SW 1271 (cell line): ENCODE measurements around the gene RANBP3L.

ENCODE experiments used
- DNase-seq, 2 experiments: peaks; one replicate each; lab custom pipeline; 2025; lab: John Stamatoyannopoulos, UW

The RANBP3L gene

DNA sequence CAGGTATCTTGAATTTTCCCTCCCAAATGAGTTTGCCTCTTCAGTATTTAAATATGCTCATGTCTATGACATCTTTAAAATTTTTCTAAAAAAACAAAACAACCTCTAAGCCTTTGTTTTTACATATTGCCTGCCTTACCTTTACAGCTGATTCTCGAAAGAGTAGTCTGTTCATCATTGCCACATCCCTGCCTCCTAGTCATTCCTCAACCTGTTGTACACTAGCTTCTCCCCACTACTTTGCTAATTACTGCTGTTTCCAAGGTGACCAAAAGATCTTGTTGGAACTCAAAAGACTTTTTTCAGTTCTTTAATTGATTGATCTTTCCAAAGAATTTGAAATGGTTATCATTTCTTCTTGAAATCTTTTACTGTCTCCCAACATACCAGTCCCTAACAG, 58.0 kb downstream of the RANBP3L start:
- no peak for DNase-seq

DNA sequence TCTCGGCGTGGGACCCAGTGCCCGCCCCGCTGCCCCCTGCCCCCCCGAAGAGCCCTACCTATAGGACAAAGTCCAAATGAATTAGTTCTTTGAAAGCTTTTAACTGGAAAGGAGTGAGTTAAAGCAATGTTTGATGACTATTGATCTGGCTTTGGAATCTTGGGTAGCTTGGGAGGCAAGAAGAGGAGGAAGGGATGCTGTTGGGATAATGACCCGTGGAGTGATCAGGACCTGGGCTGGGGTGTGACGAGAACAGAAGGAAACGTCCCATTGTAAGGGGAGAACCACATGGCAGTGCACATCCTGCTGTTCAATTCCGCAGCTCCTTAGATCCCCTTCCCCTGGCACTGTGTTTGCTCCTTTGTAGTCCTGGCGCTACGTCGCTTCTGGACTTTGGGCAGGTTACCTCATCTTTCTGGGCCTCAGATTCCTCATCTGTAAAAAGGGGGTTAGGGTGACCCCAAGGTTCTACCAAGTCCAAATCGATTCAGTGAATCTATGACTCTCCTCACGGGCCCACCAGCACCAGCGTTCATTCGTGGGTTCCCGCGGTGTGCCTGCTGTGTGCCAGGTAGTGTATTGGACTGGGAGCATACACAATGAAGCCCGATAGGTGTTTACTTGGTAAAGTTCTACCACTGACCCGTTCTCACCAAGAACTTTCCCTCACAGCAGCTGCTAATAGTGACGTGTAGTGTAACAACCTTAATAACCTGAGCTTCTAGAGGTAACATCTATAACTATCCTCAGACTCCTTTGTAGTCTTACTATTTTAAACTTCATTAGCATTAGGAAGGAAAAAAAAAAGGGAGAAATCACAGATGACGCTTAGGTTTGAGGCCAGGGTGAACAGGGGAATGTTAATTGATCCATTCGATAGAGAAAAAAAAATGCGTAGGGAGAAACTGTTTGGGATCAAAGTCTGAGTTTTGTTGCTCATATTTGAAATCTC, 58.9 kb downstream of the RANBP3L start:
- DNase-seq = no peak

DNA sequence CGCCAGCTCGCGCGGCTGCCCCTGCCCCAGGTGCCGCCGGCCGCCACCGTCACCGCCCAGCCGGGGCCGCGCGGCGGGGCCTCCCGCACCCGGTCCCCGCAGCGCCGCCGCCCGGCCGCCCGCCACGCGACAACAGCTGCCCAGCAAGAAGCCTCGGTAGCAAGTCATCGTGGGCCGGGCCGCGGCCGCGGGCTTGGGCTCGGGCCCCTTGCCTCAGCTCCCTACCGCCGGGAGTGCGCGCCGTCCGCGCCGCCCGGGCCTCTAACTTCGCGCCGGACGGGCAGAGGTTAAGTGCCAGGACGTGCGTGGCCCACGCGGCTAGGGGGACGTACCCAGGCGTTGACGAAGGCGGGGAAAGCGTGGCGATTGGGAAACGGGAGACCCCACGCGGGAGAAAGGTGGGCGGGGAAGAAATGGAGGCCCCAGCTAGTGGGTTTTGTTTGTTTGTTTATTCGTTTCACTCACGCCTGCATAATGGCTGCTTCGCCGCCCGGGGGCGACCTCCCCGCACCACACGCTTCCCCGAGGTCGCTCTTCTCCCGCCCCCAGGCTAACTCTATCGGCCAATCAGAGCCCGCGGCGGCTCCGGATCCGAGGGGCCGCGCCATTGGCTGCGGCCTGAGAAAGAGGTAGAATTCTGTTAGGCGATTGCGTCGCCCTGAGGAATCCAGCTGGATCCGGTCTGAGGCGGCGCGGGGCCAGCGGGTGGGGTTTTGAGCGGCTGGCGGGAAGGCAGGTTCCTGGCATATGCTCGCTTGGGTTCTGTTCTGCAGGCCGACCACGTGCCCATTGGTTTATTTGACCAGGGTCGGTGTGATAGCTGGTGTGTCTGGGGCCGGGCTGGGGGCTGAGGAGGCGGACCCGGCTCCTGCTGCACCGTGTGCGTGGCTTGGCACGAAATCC, 59.8 kb downstream of the RANBP3L start, which contains the start of gene NADK2:
Gene NADK2 (minus strand): TSS at position 295 of the 903 bp plus-strand sequence. CDS start 127 bp downstream, at position 168.
- peak; percentile 99 for DNase-seq

DNA sequence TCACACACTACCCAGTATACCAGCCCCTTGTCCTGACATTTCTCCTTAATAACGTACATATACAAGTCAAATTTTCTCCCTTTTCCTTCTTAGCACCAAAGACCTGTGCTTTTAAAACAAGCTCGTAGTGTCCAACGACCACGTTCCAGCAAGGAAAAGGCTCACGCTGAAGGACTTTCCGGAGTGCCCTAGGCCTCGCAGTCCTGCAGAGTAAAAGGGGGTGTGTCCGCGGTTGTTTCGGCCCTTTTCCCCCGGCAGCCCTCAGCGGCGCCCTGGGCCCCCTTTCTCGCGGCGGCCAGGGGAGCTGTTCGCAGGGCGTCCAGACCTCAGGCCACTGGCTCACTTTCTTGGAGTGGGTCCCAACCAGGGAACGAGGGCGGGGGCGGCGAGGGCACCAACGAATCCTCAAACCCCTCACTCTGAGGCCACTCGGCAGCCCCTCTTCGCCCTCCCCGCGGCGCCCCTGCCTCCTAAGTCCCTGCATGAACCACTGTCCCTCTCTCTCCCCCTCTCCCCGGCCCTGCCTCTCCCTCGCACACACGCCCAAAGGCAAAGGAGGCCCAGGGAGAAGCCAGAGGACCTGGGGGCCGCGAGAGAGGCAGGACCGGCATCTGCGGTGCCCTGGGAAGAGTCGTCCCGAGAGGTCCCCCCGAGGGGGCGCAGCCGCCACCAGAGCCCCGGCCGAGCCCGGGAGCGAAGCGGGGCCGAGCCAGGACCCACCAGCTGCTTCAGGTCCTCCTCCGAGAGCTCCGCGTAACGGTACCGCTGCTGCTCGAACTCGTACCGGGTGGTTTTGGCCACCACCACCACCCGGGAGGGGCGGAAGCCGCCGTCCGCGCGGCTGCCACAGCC, 60.7 kb downstream of the RANBP3L start:
- DNase-seq = peak; percentile 50 to 69

DNA sequence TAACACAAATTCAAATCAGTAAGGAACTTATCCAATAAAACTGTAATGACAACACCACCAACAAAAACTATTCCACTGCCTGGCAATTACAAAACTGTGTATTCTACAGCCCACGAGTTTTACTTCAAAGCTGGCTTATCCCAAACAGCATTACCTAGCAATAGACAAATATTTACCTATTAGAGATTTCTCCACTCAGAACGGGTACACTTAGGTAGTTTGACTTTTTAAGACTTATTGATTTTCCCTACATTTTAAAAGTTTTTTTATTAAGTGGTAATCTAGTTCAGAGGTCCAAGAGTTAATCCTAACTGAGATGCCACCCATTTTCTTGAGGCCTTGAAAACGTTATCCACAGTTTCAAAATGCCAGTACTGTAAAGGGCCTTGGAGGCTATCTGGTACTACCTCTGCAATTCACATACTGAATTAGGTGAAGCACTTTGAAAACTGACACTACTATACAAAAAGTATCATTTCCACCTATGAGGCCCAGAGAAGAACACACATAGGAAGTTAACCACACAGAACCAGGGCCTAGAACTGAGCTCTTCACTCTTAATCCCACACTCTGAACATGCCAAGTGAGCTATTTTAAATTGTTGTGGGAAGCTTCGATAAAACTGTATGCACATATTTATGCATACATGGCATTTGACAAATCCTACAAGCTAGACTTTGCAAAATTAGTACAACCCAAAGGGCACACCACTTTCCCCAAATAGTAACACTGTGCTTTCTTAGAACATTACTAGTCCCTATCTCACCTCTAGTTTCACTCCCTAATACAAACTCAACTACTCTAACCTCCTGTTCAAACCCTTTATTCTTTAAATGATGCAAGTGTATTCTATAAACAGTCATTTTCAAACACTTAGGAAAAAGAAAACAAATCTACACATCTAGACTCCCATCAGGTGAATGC, 62.1 kb downstream of the RANBP3L start:
- no peak for DNase-seq

DNA sequence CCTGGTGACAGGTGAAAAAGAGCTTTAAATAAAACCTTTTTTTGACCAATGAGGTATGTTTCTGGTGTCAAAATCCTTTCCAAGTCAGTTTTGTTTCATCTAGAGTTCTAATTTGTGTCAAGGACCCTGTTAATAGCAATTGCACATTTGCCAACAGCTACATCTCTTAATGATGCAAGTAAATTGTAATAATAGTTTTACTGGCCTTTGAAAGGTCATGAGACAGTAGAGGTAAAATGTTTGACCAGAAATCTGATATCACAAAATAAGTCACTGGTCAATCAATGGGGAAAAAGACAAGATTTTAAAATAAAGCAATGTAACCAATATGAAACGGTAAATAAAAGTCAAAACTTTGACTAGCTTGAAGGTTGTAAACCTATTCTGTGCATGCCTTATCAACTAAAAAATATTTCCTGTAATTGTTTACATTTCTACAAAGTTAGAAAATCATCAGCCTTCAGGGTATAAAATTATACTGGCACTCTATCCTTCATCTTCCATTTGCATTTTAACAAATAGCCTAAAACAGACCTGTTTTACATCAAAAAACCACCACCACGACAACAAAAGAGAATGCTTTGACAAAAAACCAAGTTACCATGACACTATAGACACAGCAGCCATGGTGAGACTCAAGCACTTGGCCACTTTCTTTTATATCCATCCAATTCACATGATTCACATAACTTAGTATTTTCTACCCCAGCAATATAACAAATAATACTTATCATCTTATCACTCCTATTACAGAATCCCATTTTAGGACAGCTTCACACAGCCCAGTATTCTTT, 63.0 kb downstream of the RANBP3L start:
- no peak for DNase-seq

DNA sequence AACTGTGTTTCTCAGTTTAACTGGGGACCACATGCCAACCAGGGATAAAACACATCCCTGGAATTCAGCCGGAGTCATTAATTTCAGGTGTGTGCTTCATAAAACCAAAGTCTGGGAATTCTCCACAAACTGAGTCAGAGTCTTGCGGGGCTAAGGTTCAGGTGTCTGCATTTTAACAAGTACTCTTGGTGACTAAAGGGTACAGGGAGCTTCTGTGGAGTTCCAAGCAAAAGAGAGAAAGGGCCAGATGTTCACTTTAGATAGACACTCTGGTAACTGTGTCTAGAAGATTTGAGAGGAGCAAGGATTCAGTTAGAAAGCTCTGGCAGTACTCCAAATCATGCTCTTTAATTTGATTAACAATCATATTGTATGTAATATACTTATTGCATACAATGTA, 64.0 kb downstream of the RANBP3L start:
- no peak for DNase-seq

DNA sequence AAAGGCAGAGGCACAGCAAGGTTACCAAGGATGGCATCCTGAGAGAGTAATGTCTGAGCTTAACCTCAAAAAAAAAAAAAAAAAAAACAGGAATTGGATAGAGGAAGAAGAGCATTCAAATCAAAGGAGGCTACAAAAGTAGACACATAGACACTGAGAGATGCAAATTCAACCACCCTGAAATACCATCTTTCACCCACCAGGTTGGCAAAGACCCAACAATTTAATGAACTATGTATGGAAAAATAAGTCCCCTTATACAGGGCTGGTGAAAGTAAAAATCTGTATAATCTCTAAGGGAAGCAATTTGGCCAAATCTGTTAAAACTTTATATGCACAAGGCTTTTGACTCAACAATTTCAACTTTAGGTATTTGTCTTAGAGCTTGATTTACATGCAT, 64.9 kb downstream of the RANBP3L start:
- DNase-seq = no peak

DNA sequence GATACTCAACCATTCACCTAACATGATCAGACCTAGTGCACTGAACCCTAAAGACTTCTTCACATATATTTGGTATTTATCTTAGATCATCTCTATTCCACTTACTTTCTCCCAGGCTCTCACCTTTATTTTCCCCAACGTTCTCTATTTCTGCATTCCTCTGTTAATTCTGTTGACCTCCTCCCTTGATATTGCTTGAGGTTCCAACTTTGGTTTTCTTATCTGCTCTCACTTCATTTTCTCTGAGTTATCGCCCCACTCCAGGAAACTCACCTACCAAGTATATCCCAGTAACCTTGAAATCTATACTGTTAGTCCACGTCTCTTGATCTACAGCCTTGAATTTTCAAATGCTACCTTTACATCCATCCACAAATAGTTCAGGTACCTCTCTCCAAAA, 69.2 kb downstream of the RANBP3L start:
- DNase-seq = no peak

DNA sequence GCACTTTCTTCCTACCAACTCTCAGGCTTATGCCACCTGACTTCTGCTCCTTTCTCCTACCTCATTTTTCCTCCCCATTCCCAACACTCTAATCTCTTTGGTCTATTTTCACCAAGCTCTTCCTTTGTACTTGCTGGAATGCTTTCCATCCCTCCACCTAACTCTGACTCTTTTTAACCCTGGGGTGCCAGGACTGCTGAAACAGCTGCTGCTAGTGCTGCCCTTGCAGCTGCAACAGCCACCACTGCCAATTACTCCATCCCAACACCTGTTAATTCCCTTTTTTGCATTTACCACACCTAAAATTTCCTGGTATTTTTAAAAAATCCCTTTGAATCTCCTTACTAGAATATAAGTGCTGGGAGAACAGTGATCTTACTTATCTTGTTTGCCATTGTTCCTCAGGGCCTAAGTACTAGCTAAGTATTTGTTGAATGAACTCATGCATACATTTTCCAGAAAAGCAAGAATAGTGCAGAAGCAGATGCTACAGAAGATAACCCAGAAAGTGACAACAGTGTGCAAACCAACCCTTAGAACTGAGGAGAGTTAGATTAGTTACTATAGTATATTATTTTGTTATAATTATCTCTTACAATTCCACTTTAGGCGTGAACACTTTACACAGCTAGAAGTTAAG, 71.4 kb downstream of the RANBP3L start:
- no peak for DNase-seq

DNA sequence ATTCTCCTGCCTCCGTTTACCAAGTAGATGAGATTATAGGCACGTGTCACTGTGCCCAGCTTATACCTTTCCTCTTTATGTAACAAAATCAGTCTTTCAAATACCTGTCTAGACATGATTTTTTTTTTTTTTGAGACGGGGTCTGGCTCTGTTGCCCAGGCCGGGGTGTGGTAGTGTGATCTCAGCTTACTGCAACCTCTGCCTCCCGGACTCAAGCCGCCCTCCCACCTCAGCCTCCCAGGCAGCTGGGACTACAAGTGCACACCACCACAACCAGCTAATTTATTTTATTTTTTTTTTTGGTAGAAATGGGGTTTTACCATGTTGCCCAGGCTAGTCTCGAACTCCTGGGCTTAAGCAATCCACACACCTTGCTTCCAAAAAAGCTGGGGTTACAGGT, 73.2 kb downstream of the RANBP3L start:
- DNase-seq = no peak

DNA sequence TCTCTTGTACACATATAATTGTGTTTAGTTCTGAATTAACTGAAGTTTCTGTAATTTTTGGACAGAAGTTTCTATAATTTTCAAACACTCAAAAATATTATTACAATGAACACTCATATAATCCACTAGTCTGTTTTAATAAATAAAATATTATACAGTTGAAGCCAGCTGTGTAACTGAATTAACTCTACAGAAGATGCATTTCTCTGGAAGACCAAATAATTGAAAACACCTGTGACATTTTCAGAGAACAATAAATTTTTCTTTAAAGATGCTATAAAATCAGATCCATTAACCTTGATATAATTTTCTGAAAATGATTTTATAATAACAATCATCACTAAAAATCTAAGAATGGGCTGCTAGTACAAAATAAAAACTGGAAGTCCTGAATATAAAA, 74.7 kb downstream of the RANBP3L start:
- no peak for DNase-seq

DNA sequence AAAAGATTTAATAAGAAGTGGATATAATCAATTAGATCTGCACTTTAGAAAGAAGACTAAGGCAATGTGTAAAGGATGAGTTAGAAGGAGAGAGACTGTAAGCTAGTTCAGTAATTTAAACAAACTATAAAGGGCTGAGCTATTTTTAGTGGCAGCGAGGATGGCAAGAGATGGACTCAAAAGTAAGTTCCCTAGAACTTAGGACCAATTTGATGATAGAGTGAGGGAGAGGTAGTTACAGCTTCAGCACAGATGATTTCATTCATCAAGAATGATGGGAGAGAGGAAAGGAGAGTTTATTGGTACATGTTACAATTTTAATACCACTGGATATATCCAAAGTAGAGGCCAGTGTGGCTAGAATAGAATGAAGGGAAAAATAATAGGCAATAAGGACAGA, 79.1 kb downstream of the RANBP3L start:
- DNase-seq = no peak

DNA sequence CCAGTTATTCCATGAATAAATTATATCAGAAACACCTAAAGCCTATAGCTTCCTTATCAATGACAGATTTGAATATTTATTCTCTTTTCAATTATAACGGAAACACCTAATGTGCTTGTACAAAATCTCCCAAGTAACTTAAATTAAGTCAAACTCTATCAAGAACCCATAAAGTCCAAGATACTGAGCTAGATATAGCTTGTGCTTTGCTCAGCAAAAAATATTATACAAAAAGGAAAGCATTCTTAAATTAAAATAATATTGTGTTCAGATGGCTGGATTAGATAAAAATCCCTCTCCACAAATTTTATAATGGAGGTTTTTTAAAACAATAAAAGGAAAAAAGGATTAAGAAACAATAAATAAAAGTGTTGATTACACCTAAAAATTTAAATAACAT, 83.7 kb downstream of the RANBP3L start:
- DNase-seq = no peak

DNA sequence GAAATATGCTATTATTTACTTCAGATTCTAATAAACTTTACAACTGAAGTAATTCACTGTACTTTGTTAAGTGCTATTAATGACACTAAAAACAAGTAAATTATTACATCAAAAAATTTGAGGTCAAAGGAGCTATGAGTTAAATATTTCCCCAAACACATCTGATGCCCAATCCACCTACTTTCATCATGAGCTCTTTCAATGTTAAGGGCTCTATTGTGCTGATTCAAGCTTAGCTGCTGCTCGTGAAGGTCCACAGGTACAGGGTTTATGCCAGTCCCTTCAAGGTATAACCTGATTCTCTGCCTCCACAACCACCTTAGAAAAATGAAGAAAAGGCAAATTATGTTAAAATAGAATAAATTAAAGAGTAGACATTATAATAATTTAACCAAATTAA, 84.1 kb downstream of the RANBP3L start:
- DNase-seq = no peak

DNA sequence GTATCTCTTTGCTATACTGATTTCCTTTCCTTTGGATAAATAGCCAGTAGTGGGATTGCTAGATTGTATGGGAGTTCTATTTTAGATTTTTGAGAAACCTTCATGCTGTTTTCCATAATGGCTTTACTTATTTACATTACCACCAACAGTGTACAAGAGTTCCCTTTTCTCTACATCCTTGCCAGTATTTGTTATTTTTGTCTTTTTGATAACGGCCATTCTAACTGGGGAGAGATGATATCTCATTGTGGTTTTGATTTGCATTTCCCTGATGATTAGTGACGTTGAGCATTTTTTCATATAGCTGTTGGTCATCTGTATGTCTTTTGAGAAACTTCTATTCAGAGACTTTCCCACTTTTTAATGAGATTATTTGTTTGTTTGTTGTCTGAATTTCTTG, 85.8 kb downstream of the RANBP3L start:
- no peak for DNase-seq

DNA sequence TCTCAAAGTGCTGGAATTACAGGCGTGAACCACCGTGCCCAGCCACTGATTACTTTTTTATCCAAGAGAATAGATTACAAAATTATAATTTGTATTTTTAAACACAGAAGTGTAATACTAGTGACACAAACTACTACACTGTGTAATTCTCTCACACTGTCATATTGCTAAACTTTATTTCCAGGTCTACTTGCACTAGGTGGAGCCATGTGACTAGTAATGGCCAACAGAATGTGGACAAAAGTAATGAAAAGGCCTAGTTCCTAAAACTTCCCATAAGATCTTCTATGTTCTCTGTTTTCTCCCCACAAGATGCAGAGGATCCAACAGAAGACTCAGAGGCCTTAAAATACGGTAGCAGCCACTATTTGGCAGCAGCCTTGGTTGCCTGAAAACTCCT, 87.3 kb downstream of the RANBP3L start:
- DNase-seq = no peak

DNA sequence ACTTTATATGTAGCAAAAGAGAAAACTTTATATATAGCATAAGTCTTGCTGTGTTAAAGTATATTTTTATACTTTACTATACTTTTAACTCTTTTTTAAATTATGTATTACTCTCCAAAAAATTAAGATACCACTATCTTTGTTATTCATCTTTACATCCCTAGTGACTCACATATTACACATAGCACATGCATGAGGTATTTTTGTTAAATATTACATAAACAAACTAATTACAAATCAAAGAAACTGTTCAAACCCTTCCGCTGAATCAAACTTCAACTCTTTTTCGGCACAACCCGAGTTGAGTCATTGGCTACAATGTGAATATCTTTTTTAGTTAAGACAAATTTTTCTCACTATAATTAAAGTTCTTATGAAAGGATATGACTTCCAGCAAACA, 92.0 kb downstream of the RANBP3L start:
- no peak for DNase-seq

DNA sequence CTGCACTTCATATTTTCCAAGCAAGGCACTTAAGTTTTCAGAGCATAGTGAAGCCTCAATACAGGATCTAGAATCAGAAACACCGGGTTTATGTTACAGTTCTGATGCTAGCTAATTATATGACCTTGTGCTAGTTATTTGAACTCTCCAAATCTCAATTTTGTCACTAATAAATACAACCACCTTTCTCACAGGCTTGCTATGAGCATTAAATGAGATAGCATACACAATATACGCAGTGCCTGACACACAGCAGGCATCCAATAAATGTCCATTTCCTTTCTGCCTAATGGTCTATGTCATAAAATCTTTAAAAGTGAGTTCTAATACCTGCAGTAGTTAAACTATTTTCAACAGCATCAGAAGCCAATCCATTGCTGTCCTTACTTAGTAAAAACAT, 92.9 kb downstream of the RANBP3L start:
- no peak for DNase-seq
